H9 (cell line): ENCODE results near the gene ADGRD1. TPM values are rescaled to one million over a fixed set of nuclear protein-coding genes. Genes with fewer than 3 reads are reported as not detected.

Experiments
- DNase-seq: peaks from one replicate; pipeline ENCODE4 v3.0.0-alpha.2; 2017
- H2AFZ ChIP-seq: one replicate; pipeline ENCODE4 v1.6.1; 2013; ENCODE audit warnings: mild to moderate bottlenecking, low read length, control low read depth, moderate library complexity
- H2AK5ac ChIP-seq: 2 replicates; pipeline ENCODE4 v1.6.1; 2013; ENCODE audit warnings: low read length, control low read depth, mixed read lengths; ENCODE audit not compliant: insufficient read length
- H2BK120ac ChIP-seq: one replicate; pipeline ENCODE4 v1.6.1; 2013; ENCODE audit warnings: low read depth, mild to moderate bottlenecking, low read length, control low read depth, inconsistent platforms; ENCODE audit not compliant: poor library complexity, severe bottlenecking
- H2BK12ac ChIP-seq: 2 replicates; pipeline ENCODE4 v1.6.1; 2013; ENCODE audit warnings: low read length, control low read depth, mixed read lengths, low read depth; ENCODE audit not compliant: insufficient read length
- H2BK15ac ChIP-seq: 2 replicates; pipeline ENCODE4 v1.6.1; 2013; ENCODE audit warnings: low read depth, low read length, control low read depth
- H2BK20ac ChIP-seq: one replicate; pipeline ENCODE4 v1.6.1; 2013; ENCODE audit warnings: low read depth, mild to moderate bottlenecking, low read length, control low read depth, inconsistent platforms; ENCODE audit not compliant: poor library complexity, severe bottlenecking
- H2BK5ac ChIP-seq: 2 replicates; pipeline ENCODE4 v1.6.1; 2013; ENCODE audit warnings: low read length, control low read depth, mixed read lengths; ENCODE audit not compliant: insufficient read length
- H3K14ac ChIP-seq: 2 replicates; pipeline ENCODE4 v1.6.1; 2013; ENCODE audit warnings: low read length, control low read depth; ENCODE audit not compliant: insufficient read depth
- H3K18ac ChIP-seq: 2 replicates; pipeline ENCODE4 v1.6.1; 2013; ENCODE audit warnings: low read depth, mild to moderate bottlenecking, mixed read lengths, low read length, control low read depth; ENCODE audit not compliant: insufficient read length
- H3K23ac ChIP-seq: 2 replicates; pipeline ENCODE4 v1.6.1; 2013; ENCODE audit warnings: low read length, control low read depth, mixed read lengths, low read depth; ENCODE audit not compliant: insufficient read length
- H3K23me2 ChIP-seq: 2 replicates; pipeline ENCODE4 v1.6.1; 2013; ENCODE audit warnings: low read depth, mild to moderate bottlenecking, mixed read lengths, low read length, control low read depth; ENCODE audit not compliant: insufficient read length, poor library complexity, severe bottlenecking
- H3K27ac ChIP-seq: 2 replicates; pipeline ENCODE4 v1.5.1; 2013; ENCODE audit warnings: low read length, control low read depth, mixed read lengths, low read depth; ENCODE audit not compliant: insufficient read length
- H3K27me3 ChIP-seq: 2 replicates; pipeline ENCODE4 v1.6.1; 2013; ENCODE audit warnings: low read length, control low read depth, inconsistent platforms; ENCODE audit not compliant: insufficient read depth
- H3K4ac ChIP-seq: 2 replicates; pipeline ENCODE4 v1.6.1; 2013; ENCODE audit warnings: low read depth, mild to moderate bottlenecking, control low read depth, inconsistent platforms, low read length, moderate library complexity
- H3K4me1 ChIP-seq: 2 replicates; pipeline ENCODE4 v1.6.1; 2013; ENCODE audit warnings: low read length, control low read depth, inconsistent platforms; ENCODE audit not compliant: insufficient read depth
- H3K4me2 ChIP-seq: 2 replicates; pipeline ENCODE4 v1.6.1; 2013; ENCODE audit warnings: low read length, control low read depth, mixed read lengths; ENCODE audit not compliant: insufficient read length, insufficient read depth
- H3K56ac ChIP-seq: 2 replicates; pipeline ENCODE4 v1.6.1; 2013; ENCODE audit warnings: low read depth, mild to moderate bottlenecking, mixed read lengths, low read length, control low read depth; ENCODE audit not compliant: insufficient read length
- H3K79me1 ChIP-seq: 2 replicates; pipeline ENCODE4 v1.6.1; 2013; ENCODE audit warnings: low read depth, mild to moderate bottlenecking, moderate library complexity, low read length, control low read depth, inconsistent platforms; ENCODE audit not compliant: insufficient read depth, poor library complexity, severe bottlenecking
- H3K79me2 ChIP-seq: 2 replicates; pipeline ENCODE4 v1.6.1; 2013; ENCODE audit warnings: low read length, control low read depth, inconsistent platforms; ENCODE audit not compliant: insufficient read depth
- H3K9ac ChIP-seq: 2 replicates; pipeline ENCODE4 v1.6.1; 2013; ENCODE audit warnings: low read length, control low read depth, mixed read lengths; ENCODE audit not compliant: insufficient read length; ENCODE audit errors: extremely low read depth
- H3K9me3 ChIP-seq: one replicate; pipeline ENCODE4 v1.6.1; 2013; ENCODE audit warnings: low read depth, low read length, inconsistent platforms; ENCODE audit not compliant: control insufficient read depth
- H3T11ph ChIP-seq: one replicate; pipeline ENCODE4 v1.6.1; 2013; ENCODE audit warnings: mild to moderate bottlenecking, low read length, control low read depth, inconsistent platforms
- H4K20me1 ChIP-seq: one replicate; pipeline ENCODE4 v1.6.1; 2013; ENCODE audit not compliant: control insufficient read depth, insufficient read length, insufficient read depth
- H4K5ac ChIP-seq: 2 replicates; pipeline ENCODE4 v1.6.1; 2013; ENCODE audit warnings: low read depth, mild to moderate bottlenecking, mixed read lengths, low read length, control low read depth; ENCODE audit not compliant: insufficient read length
- H4K8ac ChIP-seq: replicated peaks from 2 replicates; pipeline ENCODE4 v1.6.1; 2013; ENCODE audit warnings: low read length, control low read depth, mixed read lengths, low read depth; ENCODE audit not compliant: insufficient read length
- H4K91ac ChIP-seq: 2 replicates; pipeline ENCODE4 v1.6.1; 2013; ENCODE audit warnings: low read depth, mild to moderate bottlenecking, moderate library complexity, mixed read lengths, low read length, control low read depth; ENCODE audit not compliant: insufficient read length
- H3K27ac Mint-ChIP-seq, 3 experiments: 2 replicates in 2 of 3; 3 replicates in 1 of 3; pipeline ENCODE4 v1.8.0; 2020 to 2021; ENCODE audit warnings: mixed read lengths in 3 of 3, mild to moderate bottlenecking in 1 of 3, moderate library complexity in 1 of 3
- H3K27me3 Mint-ChIP-seq: 2 replicates; pipeline ENCODE4 v1.8.0; 2021; ENCODE audit warnings: low read depth, mild to moderate bottlenecking, moderate library complexity, mixed read lengths
- H3K36me3 Mint-ChIP-seq, 3 experiments: 2 replicates in 2 of 3; 3 replicates in 1 of 3; pipeline ENCODE4 v1.8.0; 2020 to 2021; ENCODE audit warnings: low read depth in 3 of 3, mixed read lengths in 3 of 3; ENCODE audit not compliant: insufficient read depth in 1 of 3
- H3K4me1 Mint-ChIP-seq, 2 experiments: 2 replicates each; pipeline ENCODE4 v1.8.0; 2020; ENCODE audit warnings: mixed read lengths in 2 of 2
- H3K4me3 Mint-ChIP-seq, 2 experiments: 2 replicates in 1 of 2; 3 replicates in 1 of 2; pipeline ENCODE4 v1.8.0; 2020 to 2021; ENCODE audit warnings: mild to moderate bottlenecking in 2 of 2, mixed read lengths in 2 of 2, moderate library complexity in 1 of 2
- H3K9me3 Mint-ChIP-seq, 2 experiments: 2 replicates in 1 of 2; 3 replicates in 1 of 2; pipeline ENCODE4 v1.8.0; 2020; ENCODE audit warnings: mild to moderate bottlenecking in 2 of 2, mixed read lengths in 2 of 2, moderate library complexity in 1 of 2
- WGBS: extraction: QIAGEN DNeasy Blood & Tissue Kit; methylation state at CpG from one replicate; pipeline ENCODE4 v1.1.7; 2013; ENCODE audit warnings: missing lambda C conversion rate, low lambda C conversion rate, mixed read lengths; ENCODE audit not compliant: insufficient read length; ENCODE audit errors: extremely low coverage; 5-methylcytosine and 5-hydroxymethylcytosine counted together
- total RNA-seq: library from RNA; stranded (reverse); gene quantifications from 2 replicates; pipeline ENCODE4 v1.2.1, GENCODE V29; 2021
- TF ChIP-seq, protein P1 (sequence below): fragments of 200-600 bp; sonication (generic); conservative IDR thresholded peaks from 3 replicates; pipeline ENCODE4 v1.8.0; 2021; ENCODE audit warnings: antibody characterized with exemption, mild to moderate bottlenecking

ADGRD1 gene
- total RNA-seq, 1 experiment from 2014 or later = 0.52 TPM

DNA sequence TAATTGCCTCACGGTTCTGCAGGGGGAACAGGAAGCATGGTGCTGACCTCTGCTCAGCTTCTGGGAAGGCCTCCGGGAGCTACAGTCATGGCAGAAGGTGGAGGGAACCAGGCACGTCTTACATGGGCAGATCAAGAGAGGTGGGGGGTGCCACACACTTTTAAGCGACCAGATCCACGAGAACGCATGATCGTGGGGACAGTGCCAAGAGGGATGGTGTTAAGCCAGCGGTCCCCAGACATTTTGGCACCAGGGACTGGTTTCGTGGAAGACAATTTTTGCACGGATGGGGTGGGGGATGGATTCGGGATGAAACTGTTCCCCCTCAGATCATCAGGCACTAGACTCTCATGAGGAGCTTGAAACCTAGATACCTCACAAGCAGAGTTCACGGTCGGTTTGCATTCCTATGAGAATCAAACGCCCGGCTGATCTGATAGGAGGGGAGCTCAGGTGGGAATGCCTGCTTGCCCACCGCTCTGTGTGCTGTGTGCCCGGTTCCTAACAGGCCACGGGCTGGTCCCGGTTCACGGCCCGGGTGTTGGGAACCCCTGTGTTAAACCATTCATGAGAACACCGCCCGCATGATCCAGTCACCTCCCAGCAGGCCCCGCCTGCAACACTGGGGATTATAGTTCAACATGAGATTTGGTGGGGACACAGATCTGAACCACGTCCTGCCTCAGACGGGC, 96.9 kb downstream of the ADGRD1 start:
- no peak overlapping the region for H3K27ac Mint-ChIP-seq
- DNase-seq = no peak
- H3K4me1 Mint-ChIP-seq = peaks cover 4 to 6% of the 10 kb centered on the region in 2 experiments
- no peak overlapping the region for H3T11ph ChIP-seq
- peaks cover 3% of the 10 kb centered on the region for H3K27me3 Mint-ChIP-seq
- H4K20me1 ChIP-seq = no peaks in the 10 kb centered on the region
- H2AK5ac ChIP-seq = no peak overlapping the region
- no peak overlapping the region for H2BK20ac ChIP-seq
- no peak overlapping the region; the same call in 1 of the 2 replicates for H3K14ac ChIP-seq
- no peak overlapping the region for H2BK5ac ChIP-seq
- H3K9me3 Mint-ChIP-seq = peaks cover 0 to 4% of the 10 kb centered on the region in 2 experiments; a peak in 1 of 5 replicates
- H3K9ac ChIP-seq = no peak overlapping the region
- H4K8ac ChIP-seq = no peak overlapping the region
- H3K79me1 ChIP-seq = no peaks in the 10 kb centered on the region
- H2BK15ac ChIP-seq = no peak overlapping the region
- no peaks in the 10 kb centered on the region for H3K4me1 ChIP-seq
- H2AFZ ChIP-seq = no peak overlapping the region
- H2BK12ac ChIP-seq = no peak overlapping the region
- H4K5ac ChIP-seq = no peak overlapping the region
- H3K4me2 ChIP-seq = no peak overlapping the region
- no peak overlapping the region for H3K4ac ChIP-seq
- H3K27ac ChIP-seq = no peak overlapping the region
- no peaks in the 10 kb centered on the region for H3K79me2 ChIP-seq
- no peaks in the 10 kb centered on the region for H3K9me3 ChIP-seq
- no CpG with 5 or more reads among the region's 26 CpGs for WGBS
- no peaks in the 10 kb centered on the region for H3K23me2 ChIP-seq
- H4K91ac ChIP-seq = no peak overlapping the region
- H3K4me3 Mint-ChIP-seq = no peak overlapping the region
- H3K18ac ChIP-seq = no peak overlapping the region
- TF ChIP-seq, protein P1, sequence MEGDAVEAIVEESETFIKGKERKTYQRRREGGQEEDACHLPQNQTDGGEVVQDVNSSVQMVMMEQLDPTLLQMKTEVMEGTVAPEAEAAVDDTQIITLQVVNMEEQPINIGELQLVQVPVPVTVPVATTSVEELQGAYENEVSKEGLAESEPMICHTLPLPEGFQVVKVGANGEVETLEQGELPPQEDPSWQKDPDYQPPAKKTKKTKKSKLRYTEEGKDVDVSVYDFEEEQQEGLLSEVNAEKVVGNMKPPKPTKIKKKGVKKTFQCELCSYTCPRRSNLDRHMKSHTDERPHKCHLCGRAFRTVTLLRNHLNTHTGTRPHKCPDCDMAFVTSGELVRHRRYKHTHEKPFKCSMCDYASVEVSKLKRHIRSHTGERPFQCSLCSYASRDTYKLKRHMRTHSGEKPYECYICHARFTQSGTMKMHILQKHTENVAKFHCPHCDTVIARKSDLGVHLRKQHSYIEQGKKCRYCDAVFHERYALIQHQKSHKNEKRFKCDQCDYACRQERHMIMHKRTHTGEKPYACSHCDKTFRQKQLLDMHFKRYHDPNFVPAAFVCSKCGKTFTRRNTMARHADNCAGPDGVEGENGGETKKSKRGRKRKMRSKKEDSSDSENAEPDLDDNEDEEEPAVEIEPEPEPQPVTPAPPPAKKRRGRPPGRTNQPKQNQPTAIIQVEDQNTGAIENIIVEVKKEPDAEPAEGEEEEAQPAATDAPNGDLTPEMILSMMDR = no peak
- H3K23ac ChIP-seq = no peak overlapping the region
- no peaks in the 10 kb centered on the region for H3K27me3 ChIP-seq
- no peaks in the 10 kb centered on the region for H3K36me3 Mint-ChIP-seq
- no peak overlapping the region for H2BK120ac ChIP-seq
- H3K56ac ChIP-seq = no peak overlapping the region
